NCI-H2227 (cell line): ENCODE measurements around the gene PATL1.

Experiments used
- DNase-seq: peaks from one replicate; lab custom pipeline; 2025; ENCODE audit not compliant: unreplicated experiment; lab: John Stamatoyannopoulos, UW

PATL1 gene

GRCh38 chr11:59615120-59615636, 53.7 kb downstream of the PATL1 start:
- peak; percentile 62 for DNase-seq

- DNase-seq: no peak
Measured at GRCh38 chr11:59614277-59615119, 54.3 kb downstream of the PATL1 start.

- DNase-seq: no peak
Measured at GRCh38 chr11:59611570-59612565, 57.0 kb downstream of the PATL1 start.

- no peak for DNase-seq
Measured at GRCh38 chr11:59610289-59610688, 58.5 kb downstream of the PATL1 start.

- no peak for DNase-seq
Measured at GRCh38 chr11:59607703-59608454, 61.0 kb downstream of the PATL1 start.

- no peak for DNase-seq
Measured at GRCh38 chr11:59602432-59602831, 66.4 kb downstream of the PATL1 start.

GRCh38 chr11:59601788-59602187, 67.0 kb downstream of the PATL1 start:
- DNase-seq: no peak

GRCh38 chr11:59600636-59601035, 68.2 kb downstream of the PATL1 start:
- no peak for DNase-seq

- no peak for DNase-seq
Measured at GRCh38 chr11:59600234-59600633, 68.6 kb downstream of the PATL1 start.

- no peak for DNase-seq
Measured at GRCh38 chr11:59598961-59599360, 69.9 kb downstream of the PATL1 start.
